Keratinocyte (primary cell): ENCODE measurements around the gene CCL13. TPM values are rescaled to one million over a fixed set of nuclear protein-coding genes. Genes with fewer than 3 reads are reported as not detected.

ENCODE experiments used
- DNase-seq: peaks from one replicate; pipeline ENCODE4 v3.0.0-alpha.2; 2011; ENCODE audit warnings: low read depth, missing footprints, low spot score
- FAIRE-seq: peaks from 2 replicates; lab custom pipeline; 2011; peaks lifted over from hg19 to GRCh38; lab: Jason Lieb, UNC
- H2AFZ ChIP-seq: 2 replicates; pipeline ENCODE4 v1.6.0; 2012; ENCODE audit warnings: low read length, control low read depth, inconsistent platforms; ENCODE audit not compliant: control insufficient read depth
- H3K27ac ChIP-seq: 2 replicates; pipeline ENCODE4 v1.5.1; 2011; ENCODE audit warnings: low read length; ENCODE audit not compliant: control insufficient read depth, insufficient read depth
- H3K27me3 ChIP-seq: 3 replicates; pipeline ENCODE4 v1.6.0; 2011; ENCODE audit warnings: low read length; ENCODE audit not compliant: control insufficient read depth, insufficient read depth; ENCODE audit errors: extremely low read depth
- H3K36me3 ChIP-seq, 2 experiments: 2 replicates in 1 of 2; 3 replicates in 1 of 2; pipeline ENCODE4 v1.5.1; 2011; ENCODE audit warnings: low read length in 2 of 2, mild to moderate bottlenecking in 1 of 2; ENCODE audit not compliant: control insufficient read depth in 2 of 2, insufficient read depth in 2 of 2; ENCODE audit errors: extremely low read depth in 1 of 2
- H3K4me1 ChIP-seq: 3 replicates; pipeline ENCODE4 v1.5.1; 2011; ENCODE audit warnings: low read length; ENCODE audit not compliant: control insufficient read depth, insufficient read depth; ENCODE audit errors: extremely low read depth
- H3K4me2 ChIP-seq: 3 replicates; pipeline ENCODE4 v1.6.0; 2011; ENCODE audit warnings: low read depth, low read length; ENCODE audit not compliant: control insufficient read depth, insufficient read depth; ENCODE audit errors: extremely low read depth
- H3K4me3 ChIP-seq, 3 experiments: fragments of 200-600 bp in 1 of 3; sonication (generic) in 1 of 3; 2 replicates in 2 of 3; 3 replicates in 1 of 3; pipeline ENCODE4 v1.5.1; 2011 to 2016; ENCODE audit warnings: low read length in 3 of 3, mild to moderate bottlenecking in 3 of 3, control low read depth in 2 of 3, inconsistent platforms in 1 of 3, low read depth in 1 of 3, mixed read lengths in 1 of 3, mixed run types in 1 of 3, moderate library complexity in 1 of 3; ENCODE audit not compliant: control insufficient read depth in 2 of 3, insufficient read depth in 2 of 3; ENCODE audit errors: extremely low read depth in 1 of 3
- H3K79me2 ChIP-seq: 2 replicates; pipeline ENCODE4 v1.6.0; 2012; ENCODE audit warnings: low read length; ENCODE audit not compliant: control insufficient read depth, insufficient read depth
- H3K9ac ChIP-seq: 3 replicates; pipeline ENCODE4 v1.6.0; 2011; ENCODE audit warnings: low read length; ENCODE audit not compliant: control insufficient read depth, insufficient read depth; ENCODE audit errors: extremely low read depth
- H3K9me1 ChIP-seq: 3 replicates; pipeline ENCODE4 v1.6.0; 2011; ENCODE audit warnings: low read length; ENCODE audit not compliant: control insufficient read depth, insufficient read depth; ENCODE audit errors: extremely low read depth
- H3K9me3 ChIP-seq: 2 replicates; pipeline ENCODE4 v1.5.1; 2012; ENCODE audit warnings: low read depth, low read length; ENCODE audit not compliant: control insufficient read depth
- H4K20me1 ChIP-seq: 3 replicates; pipeline ENCODE4 v1.6.0; 2011; ENCODE audit warnings: low read length; ENCODE audit not compliant: control insufficient read depth, insufficient read depth; ENCODE audit errors: extremely low read depth
- CTCF ChIP-seq, 3 experiments: IDR thresholded peaks in 1 of 3; conservative IDR thresholded peaks in 1 of 3; optimal IDR thresholded peaks in 1 of 3; 2 replicates in 2 of 3; 3 replicates in 1 of 3; pipeline versions ENCODE3 to v1.5.1; 2011; ENCODE audit warnings: low read length in 3 of 3, mild to moderate bottlenecking in 3 of 3, moderate library complexity in 2 of 3, control low read depth in 1 of 3, inconsistent platforms in 1 of 3; ENCODE audit not compliant: insufficient read depth in 2 of 3; ENCODE audit errors: extremely low read depth in 1 of 3
- EZH2 ChIP-seq: IDR thresholded peaks from one replicate; pipeline ENCODE4 v1.6.1; 2012; ENCODE audit warnings: inconsistent platforms, mild to moderate bottlenecking, low read length, moderate library complexity
- dilution Hi-C: fragments of 300-500 bp; cut with MboI; formaldehyde crosslinking; loops from one replicate; pipeline ENCODE4 v1.7.0; 2020; ENCODE audit warnings: low sequenced_read_pairs; ENCODE audit not compliant: extremely low pct_ligation_motif_present
- polyA plus RNA-seq, 5 experiments: library from polyadenylated mRNA; depleted of rRNA in 3 of 5; stranded (reverse) in 3 of 5; stranded (forward) in 1 of 5; unstranded in 1 of 5; fragments of >200 nt; gene quantifications; 1 replicate in 1 of 5; 2 replicates in 3 of 5; 3 replicates in 1 of 5; pipeline versions ENCODE4 v1.2.1 to v1.2.3, GENCODE V29; 2011 to 2012; ENCODE audit warnings: missing spikeins in 2 of 5, low read depth in 1 of 5, low replicate concordance in 1 of 5

The CCL13 gene
- polyA plus RNA-seq, 1 donor (not counting 4 experiments of a cell fraction or from before 2014, with no cell fraction given) = not detected

GRCh38 chr17:34366529-34367107 is 10.3 kb downstream of the CCL13 start:
- Histone ChIP-seq H3K27me3 (no peaks in the 10 kb centered on the region), H3K9me3 (no peaks in the 10 kb centered on the region), H3K9me1 (no peaks in the 10 kb centered on the region), H4K20me1 (no peaks in the 10 kb centered on the region), H3K27ac (no peak overlapping the region), H3K9ac (no peak overlapping the region), H3K79me2 (no peaks in the 10 kb centered on the region), H3K4me1 (peaks cover 6% of the 10 kb centered on the region), H2AFZ (no peak overlapping the region), H3K36me3 (no peaks in the 10 kb centered on the region), H3K4me3 (no peak overlapping the region), H3K4me2 (no peak overlapping the region)
- FAIRE-seq = no peak
- dilution Hi-C loops = loop anchor here (25.0 kb wide), 1 partner anchor 154 kb away; no protein-coding TSS in a partner anchor
- TF ChIP-seq EZH2 (no peak), CTCF (optimal IDR thresholded peaks at IDR 0.05 in 1 of 3, IDR thresholded peaks at IDR 0.05 in 1 of 3, conservative IDR thresholded peaks at IDR 0.05 in 1 of 3; ENCODE audit: extremely low read depth in 1 of 3, insufficient read depth in 2 of 3, low read length in 3 of 3) (no peak)
- no peak for DNase-seq

GRCh38 chr17:34367486-34368195 is 11.4 kb downstream of the CCL13 start:
- Histone ChIP-seq H3K9me3 (no peaks in the 10 kb centered on the region), H3K27ac (no peak overlapping the region), H3K4me2 (no peak overlapping the region), H3K79me2 (no peaks in the 10 kb centered on the region), H3K36me3 (no peaks in the 10 kb centered on the region), H3K4me1 (peaks cover 6% of the 10 kb centered on the region), H3K9ac (no peak overlapping the region), H3K4me3 (no peak overlapping the region), H3K27me3 (no peaks in the 10 kb centered on the region), H2AFZ (no peak overlapping the region), H3K9me1 (no peaks in the 10 kb centered on the region), H4K20me1 (no peaks in the 10 kb centered on the region)
- TF ChIP-seq CTCF (optimal IDR thresholded peaks at IDR 0.05 in 1 of 3, IDR thresholded peaks at IDR 0.05 in 1 of 3, conservative IDR thresholded peaks at IDR 0.05 in 1 of 3; ENCODE audit: extremely low read depth in 1 of 3, insufficient read depth in 2 of 3, low read length in 3 of 3) (no peak), EZH2 (no peak)
- DNase-seq = no peak
- dilution Hi-C loops = loop anchor here (25.0 kb wide), 1 partner anchor 155 kb away; no protein-coding TSS in a partner anchor
- FAIRE-seq = no peak
